ENCODE results near the gene COL4A1.

COL4A1 gene

GRCh38 chr13:110259651-110260050 lies 47.3 kb downstream of the COL4A1 start:
- no peak for DNase-seq (ENCODE audit: low read depth, low spot score)

GRCh38 chr13:110258876-110259631 lies 47.9 kb downstream of the COL4A1 start:
- no peak for DNase-seq (ENCODE audit: low read depth, low spot score)

- DNase-seq (ENCODE audit: low read depth, low spot score) = no peak
Measured at GRCh38 chr13:110257408-110257807, 49.5 kb downstream of the COL4A1 start.

GRCh38 chr13:110256126-110256905 lies 50.6 kb downstream of the COL4A1 start:
- no peak for DNase-seq (ENCODE audit: low read depth, low spot score)

- DNase-seq (ENCODE audit: low read depth, low spot score) = no peak
Measured at GRCh38 chr13:110254751-110255553, 52.0 kb downstream of the COL4A1 start.

- DNase-seq (ENCODE audit: low read depth, low spot score) = no peak
Measured at GRCh38 chr13:110254151-110254679, 52.7 kb downstream of the COL4A1 start.

GRCh38 chr13:110251193-110251819 lies 55.7 kb downstream of the COL4A1 start:
- no peak for DNase-seq (ENCODE audit: low read depth, low spot score)

GRCh38 chr13:110250258-110250891 lies 56.6 kb downstream of the COL4A1 start:
- peak; percentile 71 for DNase-seq (ENCODE audit: low read depth, low spot score)

- DNase-seq (ENCODE audit: low read depth, low spot score) = no peak
Measured at GRCh38 chr13:110249326-110249725, 57.6 kb downstream of the COL4A1 start.

GRCh38 chr13:110248449-110249143 lies 58.4 kb downstream of the COL4A1 start:
- DNase-seq (ENCODE audit: low read depth, low spot score) = no peak

GRCh38 chr13:110246530-110246929 lies 60.4 kb downstream of the COL4A1 start:
- no peak for DNase-seq (ENCODE audit: low read depth, low spot score)

- no peak for DNase-seq (ENCODE audit: low read depth, low spot score)
Measured at GRCh38 chr13:110245416-110245899, 61.5 kb downstream of the COL4A1 start.

- DNase-seq (ENCODE audit: low read depth, low spot score) = no peak
Measured at GRCh38 chr13:110244976-110245375, 62.0 kb downstream of the COL4A1 start.

- no peak for DNase-seq (ENCODE audit: low read depth, low spot score)
Measured at GRCh38 chr13:110244071-110244830, 62.7 kb downstream of the COL4A1 start.

- no peak for DNase-seq (ENCODE audit: low read depth, low spot score)
Measured at GRCh38 chr13:110242615-110243014, 64.3 kb downstream of the COL4A1 start.

GRCh38 chr13:110240943-110241342 lies 66.0 kb downstream of the COL4A1 start:
- no peak for DNase-seq (ENCODE audit: low read depth, low spot score)

GRCh38 chr13:110240352-110240751 lies 66.6 kb downstream of the COL4A1 start:
- DNase-seq (ENCODE audit: low read depth, low spot score) = no peak

- no peak for DNase-seq (ENCODE audit: low read depth, low spot score)
Measured at GRCh38 chr13:110239280-110240125, 67.5 kb downstream of the COL4A1 start.

Data from brain pericyte (primary cell).